ENCODE measurements around the gene ZDHHC8. TPM values are rescaled to one million over a fixed set of nuclear protein-coding genes. Genes with fewer than 3 reads are reported as not detected.

Gene ZDHHC8

Small RNAs within 50 kb of the gene (small RNA-seq; reads per million reads assigned to genes)
- gene MIR6816 (ENCODE audit: insufficient read depth) (not detected), gene RF00599 (ENCODE audit: insufficient read depth) (not detected)
